ENCODE measurements around the gene PREX1. TPM values are rescaled to one million over a fixed set of nuclear protein-coding genes. Genes with fewer than 3 reads are reported as not detected.

The PREX1 gene
- total RNA-seq, 1 experiment from 2014 or later: 9.5 TPM

DNA sequence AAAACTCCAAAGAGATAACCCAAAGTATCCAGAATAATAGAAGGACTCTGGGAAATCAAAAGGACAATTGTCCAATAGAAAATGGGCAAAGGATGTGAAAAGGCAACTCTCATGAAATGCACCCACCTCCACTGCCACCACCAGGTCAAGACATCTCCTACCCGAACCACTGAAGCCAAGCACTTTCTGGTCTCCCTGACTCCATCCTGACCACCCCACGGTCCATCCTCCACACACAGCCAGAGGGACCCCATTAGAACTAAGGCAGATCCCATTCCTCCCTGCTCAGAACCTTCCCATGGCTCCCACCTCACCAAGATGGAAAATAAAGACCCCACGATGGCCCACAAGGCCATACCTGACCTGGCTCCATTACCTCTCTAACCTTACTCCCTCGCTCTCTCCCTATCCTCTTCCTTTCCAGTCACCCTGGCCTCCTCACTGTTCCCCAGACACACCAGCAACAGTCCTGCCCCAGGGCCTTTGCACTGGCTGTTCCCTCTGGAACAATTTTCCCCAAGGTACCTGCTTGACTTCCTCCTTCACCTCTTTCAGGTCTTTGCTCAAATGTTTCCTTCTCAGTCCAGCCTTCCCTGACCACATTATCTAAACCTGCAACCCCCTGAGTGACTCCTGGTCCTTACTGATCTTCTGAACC lies 108.1 kb downstream of the PREX1 start:
- DNase-seq: no peak
- Histone ChIP-seq H3K36me3 (ENCODE audit: control insufficient read depth, insufficient read depth, low read length) (no peaks in the 10 kb centered on the region), H3K4me3 (ENCODE audit: low read depth, low read length) (no peak overlapping the region), H3K27me3 (replicated peaks; ENCODE audit: control insufficient read depth, insufficient read depth, low read length) (no peaks in the 10 kb centered on the region), H3K4me1 (no peaks in the 10 kb centered on the region), H3K9me3 (no peaks in the 10 kb centered on the region)
- ChIA-PET CTCF (no interaction called here), POLR2A (no interaction called here)
- intact Hi-C loops (cut with micrococcal nuclease; ENCODE audit: unreplicated experiment): no loop called here
- Mint-ChIP-seq H3K27me3 (ENCODE audit: insufficient read depth, unreplicated experiment) (no peaks in the 10 kb centered on the region), H3K4me1 (ENCODE audit: low read depth, unreplicated experiment) (peaks cover 8% of the 10 kb centered on the region), H3K36me3 (ENCODE audit: insufficient read depth, unreplicated experiment) (no peaks in the 10 kb centered on the region), H3K27ac (ENCODE audit: unreplicated experiment) (no peak overlapping the region), H3K4me3 (ENCODE audit: unreplicated experiment) (no peak overlapping the region), H3K9me3 (ENCODE audit: unreplicated experiment) (no peaks in the 10 kb centered on the region)
- no TSS peak for BruUV-seq (replicated peaks)
- TF ChIP-seq, protein P1, sequence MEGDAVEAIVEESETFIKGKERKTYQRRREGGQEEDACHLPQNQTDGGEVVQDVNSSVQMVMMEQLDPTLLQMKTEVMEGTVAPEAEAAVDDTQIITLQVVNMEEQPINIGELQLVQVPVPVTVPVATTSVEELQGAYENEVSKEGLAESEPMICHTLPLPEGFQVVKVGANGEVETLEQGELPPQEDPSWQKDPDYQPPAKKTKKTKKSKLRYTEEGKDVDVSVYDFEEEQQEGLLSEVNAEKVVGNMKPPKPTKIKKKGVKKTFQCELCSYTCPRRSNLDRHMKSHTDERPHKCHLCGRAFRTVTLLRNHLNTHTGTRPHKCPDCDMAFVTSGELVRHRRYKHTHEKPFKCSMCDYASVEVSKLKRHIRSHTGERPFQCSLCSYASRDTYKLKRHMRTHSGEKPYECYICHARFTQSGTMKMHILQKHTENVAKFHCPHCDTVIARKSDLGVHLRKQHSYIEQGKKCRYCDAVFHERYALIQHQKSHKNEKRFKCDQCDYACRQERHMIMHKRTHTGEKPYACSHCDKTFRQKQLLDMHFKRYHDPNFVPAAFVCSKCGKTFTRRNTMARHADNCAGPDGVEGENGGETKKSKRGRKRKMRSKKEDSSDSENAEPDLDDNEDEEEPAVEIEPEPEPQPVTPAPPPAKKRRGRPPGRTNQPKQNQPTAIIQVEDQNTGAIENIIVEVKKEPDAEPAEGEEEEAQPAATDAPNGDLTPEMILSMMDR (IDR thresholded peaks at IDR 0.05; ENCODE audit: insufficient read depth in 1 of 2, low read depth in 1 of 2, low read length in 1 of 2, severe bottlenecking in 1 of 2, unreplicated experiment in 1 of 2): no peak

DNA sequence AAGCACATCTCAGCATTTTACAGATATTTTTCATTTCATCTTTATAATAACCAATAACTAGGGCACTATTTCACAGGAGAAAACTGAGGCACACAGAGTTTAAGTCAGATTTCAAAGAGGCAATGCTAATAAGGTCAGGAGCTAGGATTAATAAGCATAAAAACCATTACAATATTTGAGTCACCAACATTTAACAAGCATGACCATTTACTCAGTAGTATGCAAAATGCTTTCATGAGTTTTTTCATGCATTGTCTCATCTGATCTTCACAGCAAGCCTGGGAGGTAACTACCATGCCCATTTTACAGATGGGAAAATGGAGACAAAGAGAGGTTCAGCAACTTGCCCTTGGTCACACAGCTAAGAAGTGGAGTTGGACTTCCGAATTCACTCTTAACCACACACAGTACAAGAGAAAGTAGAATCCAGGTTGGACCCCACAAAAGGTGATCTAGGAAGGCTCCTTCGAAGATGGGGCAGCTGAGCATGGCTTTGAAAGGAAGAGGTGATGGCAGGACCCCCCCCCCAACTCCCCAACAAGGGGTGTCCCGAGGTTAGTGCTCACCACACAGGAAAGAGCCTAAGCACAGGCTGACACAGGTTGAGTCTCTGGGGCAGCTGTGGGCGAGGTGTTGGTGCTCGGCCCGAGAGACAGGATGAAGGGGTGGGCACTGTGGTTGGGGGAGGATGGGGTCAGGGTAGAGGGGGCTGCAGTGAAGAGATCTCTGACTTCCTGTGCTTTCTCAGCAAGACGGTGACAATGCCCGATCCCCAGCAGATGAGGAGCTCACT lies 108.8 kb downstream of the PREX1 start:
- Histone ChIP-seq H3K4me1 (no peaks in the 10 kb centered on the region), H3K9me3 (no peaks in the 10 kb centered on the region), H3K4me3 (ENCODE audit: low read depth, low read length) (no peak overlapping the region), H3K27me3 (replicated peaks; ENCODE audit: control insufficient read depth, insufficient read depth, low read length) (no peaks in the 10 kb centered on the region), H3K36me3 (ENCODE audit: control insufficient read depth, insufficient read depth, low read length) (no peaks in the 10 kb centered on the region)
- TF ChIP-seq, protein P1 (IDR thresholded peaks at IDR 0.05; ENCODE audit: insufficient read depth in 1 of 2, low read depth in 1 of 2, low read length in 1 of 2, severe bottlenecking in 1 of 2, unreplicated experiment in 1 of 2): no peak
- ChIA-PET CTCF (no interaction called here), POLR2A (no interaction called here)
- BruUV-seq (replicated peaks): no TSS peak
- Mint-ChIP-seq H3K4me3 (ENCODE audit: unreplicated experiment) (no peak overlapping the region), H3K4me1 (ENCODE audit: low read depth, unreplicated experiment) (peaks cover 8% of the 10 kb centered on the region), H3K36me3 (ENCODE audit: insufficient read depth, unreplicated experiment) (no peaks in the 10 kb centered on the region), H3K27ac (ENCODE audit: unreplicated experiment) (no peak overlapping the region), H3K27me3 (ENCODE audit: insufficient read depth, unreplicated experiment) (no peaks in the 10 kb centered on the region), H3K9me3 (ENCODE audit: unreplicated experiment) (no peaks in the 10 kb centered on the region)
- no peak for DNase-seq
- intact Hi-C loops (cut with micrococcal nuclease; ENCODE audit: unreplicated experiment): no loop called here

- no TSS peak for BruUV-seq (replicated peaks)
- no peaks in the 10 kb centered on the region for H3K4me1 ChIP-seq
- H3K36me3 ChIP-seq (ENCODE audit: control insufficient read depth, insufficient read depth, low read length): no peaks in the 10 kb centered on the region
- Mint-ChIP-seq H3K27me3 (ENCODE audit: insufficient read depth, unreplicated experiment) (no peaks in the 10 kb centered on the region), H3K36me3 (ENCODE audit: insufficient read depth, unreplicated experiment) (no peaks in the 10 kb centered on the region), H3K4me3 (ENCODE audit: unreplicated experiment) (no peak overlapping the region), H3K9me3 (ENCODE audit: unreplicated experiment) (no peaks in the 10 kb centered on the region), H3K27ac (ENCODE audit: unreplicated experiment) (no peak overlapping the region), H3K4me1 (ENCODE audit: low read depth, unreplicated experiment) (peaks cover 8% of the 10 kb centered on the region)
- intact Hi-C loops (cut with micrococcal nuclease; ENCODE audit: unreplicated experiment): no loop called here
- CTCF ChIA-PET: interaction anchor here (1.2 kb wide), 1 partner anchor 60 kb away, joined by 4 read pairs; no protein-coding TSS in a partner anchor
- no peaks in the 10 kb centered on the region for H3K27me3 ChIP-seq (replicated peaks; ENCODE audit: control insufficient read depth, insufficient read depth, low read length)
- POLR2A ChIA-PET: interaction anchor here (0.7 kb wide), 1 partner anchor 63 kb away, joined by 3 read pairs; no protein-coding TSS in a partner anchor
- TF ChIP-seq, protein P1 (IDR thresholded peaks at IDR 0.05; ENCODE audit: insufficient read depth in 1 of 2, low read depth in 1 of 2, low read length in 1 of 2, severe bottlenecking in 1 of 2, unreplicated experiment in 1 of 2): no peak
- DNase-seq: no peak
- no peak overlapping the region for H3K4me3 ChIP-seq (ENCODE audit: low read depth, low read length)
- no peaks in the 10 kb centered on the region for H3K9me3 ChIP-seq
These were observed 110.0 kb downstream of the PREX1 start for GRCh38 chr20:48717680-48718223.

All from Caco-2 (cell line).